ENCODE results near the gene CSF2RB. TPM values are rescaled to one million over a fixed set of nuclear protein-coding genes. Genes with fewer than 3 reads are reported as not detected.

The CSF2RB gene
- polyA plus RNA-seq, 1 donor (not counting 4 experiments of a cell fraction or from before 2014, with no cell fraction given): 0.08 TPM

DNA sequence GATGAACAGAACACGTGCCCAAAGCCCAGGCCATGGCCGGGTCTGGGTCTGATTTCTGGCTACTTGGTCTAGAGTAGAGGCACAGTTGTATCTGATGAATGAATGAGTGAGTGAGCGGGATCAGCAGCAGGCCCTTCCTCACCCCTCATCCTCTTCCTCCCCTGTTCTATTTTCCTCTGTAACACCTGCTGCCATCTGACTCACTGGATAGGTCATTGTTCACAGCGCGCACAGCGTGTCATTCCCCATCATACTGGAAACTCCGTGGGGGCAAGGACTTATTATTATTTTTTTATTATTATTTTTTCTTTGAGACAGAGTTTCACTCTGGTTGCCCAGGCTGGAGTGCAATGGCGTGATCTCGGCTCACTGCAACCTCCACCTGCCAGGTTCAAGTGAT is 38.7 kb upstream of the CSF2RB start:
- DNase-seq (ENCODE audit: low read depth, low spot score): no peak
- no peak for TF ChIP-seq EZH2 (IDR thresholded peaks at IDR 0.05; ENCODE audit: low read length)
- TF ChIP-seq, protein P1, sequence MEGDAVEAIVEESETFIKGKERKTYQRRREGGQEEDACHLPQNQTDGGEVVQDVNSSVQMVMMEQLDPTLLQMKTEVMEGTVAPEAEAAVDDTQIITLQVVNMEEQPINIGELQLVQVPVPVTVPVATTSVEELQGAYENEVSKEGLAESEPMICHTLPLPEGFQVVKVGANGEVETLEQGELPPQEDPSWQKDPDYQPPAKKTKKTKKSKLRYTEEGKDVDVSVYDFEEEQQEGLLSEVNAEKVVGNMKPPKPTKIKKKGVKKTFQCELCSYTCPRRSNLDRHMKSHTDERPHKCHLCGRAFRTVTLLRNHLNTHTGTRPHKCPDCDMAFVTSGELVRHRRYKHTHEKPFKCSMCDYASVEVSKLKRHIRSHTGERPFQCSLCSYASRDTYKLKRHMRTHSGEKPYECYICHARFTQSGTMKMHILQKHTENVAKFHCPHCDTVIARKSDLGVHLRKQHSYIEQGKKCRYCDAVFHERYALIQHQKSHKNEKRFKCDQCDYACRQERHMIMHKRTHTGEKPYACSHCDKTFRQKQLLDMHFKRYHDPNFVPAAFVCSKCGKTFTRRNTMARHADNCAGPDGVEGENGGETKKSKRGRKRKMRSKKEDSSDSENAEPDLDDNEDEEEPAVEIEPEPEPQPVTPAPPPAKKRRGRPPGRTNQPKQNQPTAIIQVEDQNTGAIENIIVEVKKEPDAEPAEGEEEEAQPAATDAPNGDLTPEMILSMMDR (optimal IDR thresholded peaks at IDR 0.05 in 1 of 3, IDR thresholded peaks at IDR 0.05 in 1 of 3, conservative IDR thresholded peaks at IDR 0.05 in 1 of 3; ENCODE audit: extremely low read depth in 1 of 3, insufficient read depth in 2 of 3, low read length in 3 of 3): no peak
- Histone ChIP-seq H2AFZ (ENCODE audit: control insufficient read depth, low read length) (no peak overlapping the region), H4K20me1 (ENCODE audit: control insufficient read depth, extremely low read depth, insufficient read depth, low read length) (no peaks in the 10 kb centered on the region), H3K79me2 (ENCODE audit: control insufficient read depth, insufficient read depth, low read length) (no peaks in the 10 kb centered on the region), H3K36me3 (ENCODE audit: control insufficient read depth in 2 of 2, extremely low read depth in 1 of 2, insufficient read depth in 2 of 2, low read length in 2 of 2) (no peaks in the 10 kb centered on the region), H3K9ac (ENCODE audit: control insufficient read depth, extremely low read depth, insufficient read depth, low read length) (no peak overlapping the region), H3K27me3 (ENCODE audit: control insufficient read depth, extremely low read depth, insufficient read depth, low read length) (peaks cover 4% of the 10 kb centered on the region), H3K27ac (ENCODE audit: control insufficient read depth, insufficient read depth, low read length) (no peak overlapping the region), H3K9me3 (ENCODE audit: control insufficient read depth, low read depth, low read length) (no peaks in the 10 kb centered on the region), H3K9me1 (ENCODE audit: control insufficient read depth, extremely low read depth, insufficient read depth, low read length) (peaks cover 1% of the 10 kb centered on the region), H3K4me1 (ENCODE audit: control insufficient read depth, extremely low read depth, insufficient read depth, low read length) (peaks cover 38% of the 10 kb centered on the region), H3K4me2 (ENCODE audit: control insufficient read depth, extremely low read depth, insufficient read depth, low read depth, low read length) (no peak overlapping the region), H3K4me3 (ENCODE audit: control insufficient read depth in 2 of 3, extremely low read depth in 1 of 3, insufficient read depth in 2 of 3, low read depth in 1 of 3, low read length in 3 of 3) (no peak overlapping the region)
- dilution Hi-C loops (cut with MboI; ENCODE audit: extremely low pct_ligation_motif_present, low sequenced_read_pairs): no loop called here
- no peak for FAIRE-seq

DNA sequence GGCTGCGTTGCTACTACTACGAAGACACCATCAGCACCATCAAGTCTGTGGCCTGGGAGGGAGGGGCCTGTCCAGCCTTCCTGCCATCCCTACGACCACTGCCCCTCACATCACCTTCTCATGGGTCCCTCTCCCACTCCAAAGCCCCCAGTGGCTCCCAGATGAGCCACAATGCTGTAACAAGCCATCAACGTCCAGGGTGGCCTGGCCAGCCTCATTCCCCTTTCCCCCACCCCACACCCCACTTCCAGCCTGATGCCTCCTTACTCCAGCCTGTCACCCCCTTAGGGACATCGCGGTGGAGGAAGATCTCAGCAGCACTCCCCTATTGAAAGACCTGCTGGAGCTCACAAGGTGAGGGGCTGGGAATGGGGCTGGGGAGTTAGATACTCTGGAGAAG is 37.7 kb upstream of the CSF2RB start:
- dilution Hi-C loops (cut with MboI; ENCODE audit: extremely low pct_ligation_motif_present, low sequenced_read_pairs): no loop called here
- no peaks in the 10 kb centered on the region for H4K20me1 ChIP-seq (ENCODE audit: control insufficient read depth, extremely low read depth, insufficient read depth, low read length)
- H3K27me3 ChIP-seq (ENCODE audit: control insufficient read depth, extremely low read depth, insufficient read depth, low read length): peaks cover 4% of the 10 kb centered on the region
- H3K4me2 ChIP-seq (ENCODE audit: control insufficient read depth, extremely low read depth, insufficient read depth, low read depth, low read length): no peak overlapping the region
- H3K9me1 ChIP-seq (ENCODE audit: control insufficient read depth, extremely low read depth, insufficient read depth, low read length): no peaks in the 10 kb centered on the region
- H3K36me3 ChIP-seq (ENCODE audit: control insufficient read depth in 2 of 2, extremely low read depth in 1 of 2, insufficient read depth in 2 of 2, low read length in 2 of 2): no peaks in the 10 kb centered on the region
- no peak overlapping the region for H3K27ac ChIP-seq (ENCODE audit: control insufficient read depth, insufficient read depth, low read length)
- no peaks in the 10 kb centered on the region for H3K9me3 ChIP-seq (ENCODE audit: control insufficient read depth, low read depth, low read length)
- peaks cover 28% of the 10 kb centered on the region for H3K4me1 ChIP-seq (ENCODE audit: control insufficient read depth, extremely low read depth, insufficient read depth, low read length)
- H2AFZ ChIP-seq (ENCODE audit: control insufficient read depth, low read length): no peak overlapping the region
- TF ChIP-seq EZH2 (IDR thresholded peaks at IDR 0.05; ENCODE audit: low read length): no peak
- TF ChIP-seq, protein P1 (optimal IDR thresholded peaks at IDR 0.05 in 1 of 3, IDR thresholded peaks at IDR 0.05 in 1 of 3, conservative IDR thresholded peaks at IDR 0.05 in 1 of 3; ENCODE audit: extremely low read depth in 1 of 3, insufficient read depth in 2 of 3, low read length in 3 of 3): no peak
- no peak overlapping the region for H3K9ac ChIP-seq (ENCODE audit: control insufficient read depth, extremely low read depth, insufficient read depth, low read length)
- no peak overlapping the region for H3K4me3 ChIP-seq (ENCODE audit: control insufficient read depth in 2 of 3, extremely low read depth in 1 of 3, insufficient read depth in 2 of 3, low read depth in 1 of 3, low read length in 3 of 3)
- DNase-seq (ENCODE audit: low read depth, low spot score): no peak
- no peaks in the 10 kb centered on the region for H3K79me2 ChIP-seq (ENCODE audit: control insufficient read depth, insufficient read depth, low read length)
- no peak for FAIRE-seq
